Measurements from ENCODE around the gene CFP. TPM values are rescaled to one million over a fixed set of nuclear protein-coding genes. Genes with fewer than 3 reads are reported as not detected.

The CFP gene
- total RNA-seq, 1 experiment from 2014 or later = 1.3 TPM

GRCh38 chrX:47664737-47665136, 35.0 kb upstream of the CFP start:
- POLR2A ChIA-PET = no interaction called here
- H3K4me1 ChIP-seq (ENCODE audit: control insufficient read depth in 1 of 2, insufficient read depth in 2 of 2, low read length in 2 of 2) = peaks cover under 1 to 12% of the 10 kb centered on the region in 2 experiments; a peak in 3 of 4 replicates
- intact Hi-C loops (cut with micrococcal nuclease) = no loop called here
- H3K9me2 ChIP-seq (ENCODE audit: insufficient read depth) = no peaks in the 10 kb centered on the region
- RAD21 ChIA-PET (ENCODE audit: low non-redundant PET in 1 of 2, low total read pairs in 2 of 2, uncharacterized antibody in 2 of 2, unreplicated experiment in 2 of 2) = no interaction called here
- H3K4me2 ChIP-seq (ENCODE audit: low read length) = no peak overlapping the region
- DNase-seq (ENCODE audit: low read depth, low spot score) (no peak), ATAC-seq (no peak)
- no peaks in the 10 kb centered on the region for H3K79me2 ChIP-seq (ENCODE audit: insufficient read depth, low read length)
- TF ChIP-seq ELF1 (IDR thresholded peaks at IDR 0.05; ENCODE audit: borderline replicate concordance, low read depth) = no peak
- no peak for TF ChIP-seq EZH2 (IDR thresholded peaks at IDR 0.05)
- no peak for TF ChIP-seq ZBTB33 (IDR thresholded peaks at IDR 0.05; ENCODE audit: extremely low read depth, insufficient replicate concordance, low read length)
- no peak for TF ChIP-seq REST (IDR thresholded peaks at IDR 0.05; ENCODE audit: low read depth)
- TF ChIP-seq ZNF274 (IDR thresholded peaks at IDR 0.05; ENCODE audit: low read depth, low read length) = no peak
- no peak for TF ChIP-seq CBX3 (IDR thresholded peaks at IDR 0.05; ENCODE audit: low read depth)
- TF ChIP-seq ZFX (IDR thresholded peaks at IDR 0.05) = no peak
- TF ChIP-seq RAD21 (IDR thresholded peaks at IDR 0.05; ENCODE audit: low read depth) = no peak
- TF ChIP-seq SRF (IDR thresholded peaks at IDR 0.05; ENCODE audit: low read depth) = no peak
- no peak for TF ChIP-seq EGR1 (IDR thresholded peaks at IDR 0.05; ENCODE audit: low read depth)
- TF ChIP-seq EZH2phosphoT487 (IDR thresholded peaks at IDR 0.05; ENCODE audit: borderline replicate concordance) = no peak
- TF ChIP-seq CTCF (IDR thresholded peaks at IDR 0.05 in 2 of 3, conservative IDR thresholded peaks at IDR 0.05 in 1 of 3; ENCODE audit: borderline replicate concordance in 1 of 3, insufficient read depth in 1 of 3, low read depth in 2 of 3, low read length in 2 of 3) = no peak
- no peak for TF ChIP-seq FOSL1 (IDR thresholded peaks at IDR 0.05; ENCODE audit: low read depth)
- H3K9me3 ChIP-seq (ENCODE audit: control insufficient read depth in 1 of 2, insufficient read depth in 1 of 2, low read depth in 1 of 2, low read length in 2 of 2) = no peaks in the 10 kb centered on the region
- CTCF ChIA-PET = no interaction called here
- H3K9ac ChIP-seq (ENCODE audit: low read length) = no peak overlapping the region
- H3K27ac ChIP-seq (ENCODE audit: low read depth, low read length) = no peak overlapping the region
- no peak overlapping the region for H3K4me3 ChIP-seq (replicated peaks in 1 of 2; ENCODE audit: low read depth in 1 of 2, low read length in 2 of 2)
- no peaks in the 10 kb centered on the region for H3K27me3 ChIP-seq (ENCODE audit: insufficient read depth, low read length)
- H4K20me1 ChIP-seq (ENCODE audit: insufficient read depth) = no peaks in the 10 kb centered on the region
- no peaks in the 10 kb centered on the region for H3K36me3 ChIP-seq (ENCODE audit: control insufficient read depth in 1 of 2, insufficient read depth in 2 of 2, low read length in 2 of 2)
- H2AFZ ChIP-seq (ENCODE audit: low read depth, low read length, poor library complexity, severe bottlenecking) = no peak overlapping the region
- BruUV-seq (replicated peaks) = no TSS peak
